NB4 (cell line): ENCODE results near the gene NUSAP1.
"Not testable (repeated sequence)": the region's sequence is repeated elsewhere in the genome, so short reads cannot be mapped to it uniquely, and the experiment has no call there.

Source experiments
- DNase-seq: peaks from one replicate; pipeline ENCODE4 v3.0.0; 2010; ENCODE audit warnings: low read depth
- H3K4me3 ChIP-seq: one replicate; pipeline ENCODE4 v1.5.1; 2011; ENCODE audit warnings: mild to moderate bottlenecking, low read depth, low read length, moderate library complexity
- CTCF ChIP-seq: IDR thresholded peaks from one replicate; pipeline ENCODE4 v1.5.1; 2012; ENCODE audit warnings: low read depth, low read length
- MAX ChIP-seq: IDR thresholded peaks from 2 replicates; pipeline ENCODE4 v1.6.1; 2011; ENCODE audit warnings: low read depth, low read length
- MYC ChIP-seq: IDR thresholded peaks from 2 replicates; pipeline ENCODE4 v1.6.1; 2011; ENCODE audit warnings: low read depth, low read length
- POLR2A ChIP-seq: IDR thresholded peaks from 2 replicates; pipeline ENCODE4 v1.6.1; 2011; ENCODE audit warnings: mild to moderate bottlenecking; ENCODE audit not compliant: insufficient read length; ENCODE audit errors: extremely low read depth

The NUSAP1 gene

GRCh38 chr15:41350057-41350717, 17.5 kb downstream of the NUSAP1 start:
- no peak for DNase-seq
- TF ChIP-seq POLR2A: no peak
- TF ChIP-seq CTCF: no peak
- TF ChIP-seq MYC: no peak
- TF ChIP-seq MAX: no peak
- no peak overlapping the region for H3K4me3 ChIP-seq

- no peak for DNase-seq
- H3K4me3 ChIP-seq: no peak overlapping the region
- TF ChIP-seq MYC (no peak), MAX (no peak), POLR2A (no peak), CTCF (no peak)
These were observed 21.7 kb downstream of the NUSAP1 start for GRCh38 chr15:41354371-41354770.

- no peak for DNase-seq
- no peak for TF ChIP-seq MAX
- TF ChIP-seq CTCF: no peak
- no peak for TF ChIP-seq POLR2A
- TF ChIP-seq MYC: no peak
- H3K4me3 ChIP-seq: no peak overlapping the region
These were observed 34.7 kb downstream of the NUSAP1 start for GRCh38 chr15:41367418-41367817.

GRCh38 chr15:41377978-41378377, 45.3 kb downstream of the NUSAP1 start:
- no peak for TF ChIP-seq MYC
- no peak for TF ChIP-seq MAX
- TF ChIP-seq POLR2A: no peak
- DNase-seq: no peak

GRCh38 chr15:41383974-41384749, 51.5 kb downstream of the NUSAP1 start:
- DNase-seq, H3K4me3 ChIP-seq: not testable (repeated sequence)

More at GRCh38 chr15:41377978-41378377, 45.3 kb downstream of the NUSAP1 start:
- no peak overlapping the region for H3K4me3 ChIP-seq

GRCh38 chr15:41387646-41388045, 55.0 kb downstream of the NUSAP1 start:
- no peak for DNase-seq
- H3K4me3 ChIP-seq: no peak overlapping the region
- no peak for TF ChIP-seq CTCF
- no peak for TF ChIP-seq MAX
